HT-29 (cell line): ENCODE data around the gene FBXL15. TPM values are rescaled to one million over a fixed set of nuclear protein-coding genes. Genes with fewer than 3 reads are reported as not detected.

Experiments used
- DNase-seq: peaks from one replicate; pipeline ENCODE4 v3.0.0-alpha.2; 2015; ENCODE audit warnings: low spot score
- total RNA-seq: library from RNA; depleted of rRNA; stranded (reverse); fragments of >200 nt; shearing (Covaris generic); gene quantifications from 2 replicates; pipeline ENCODE4 v1.2.3, GENCODE V29; 2014

The FBXL15 gene
- total RNA-seq, 1 experiment from 2014 or later = 25.5 TPM

GRCh38 chr10:102409604-102410428, 10.8 kb upstream of the FBXL15 start:
- no peak for DNase-seq

GRCh38 chr10:102410429-102411073, 10.1 kb upstream of the FBXL15 start:
- no peak for DNase-seq

- no peak for DNase-seq
These were observed 9.0 kb upstream of the FBXL15 start for GRCh38 chr10:102411341-102412255.

- no peak for DNase-seq
These were observed 8.3 kb upstream of the FBXL15 start for GRCh38 chr10:102412293-102412692.

GRCh38 chr10:102413053-102413705, 7.5 kb upstream of the FBXL15 start:
- no peak for DNase-seq

GRCh38 chr10:102413806-102414561, 6.7 kb upstream of the FBXL15 start:
- DNase-seq = no peak

GRCh38 chr10:102414749-102415148, 5.9 kb upstream of the FBXL15 start:
- no peak for DNase-seq

GRCh38 chr10:102416283-102416682, 4.4 kb upstream of the FBXL15 start:
- DNase-seq = no peak

- DNase-seq = no peak
These were observed 3.9 kb upstream of the FBXL15 start for GRCh38 chr10:102416695-102417094.

GRCh38 chr10:102418622-102419268, 1.9 kb upstream of the FBXL15 start, which contains the start of gene PSD:
TSS of gene PSD (minus strand) at chr10:102418785. CDS start at chr10:102417038, 1,747 bp downstream.
- no peak for DNase-seq

GRCh38 chr10:102419269-102420180, 1.1 kb upstream of the FBXL15 start:
- DNase-seq = peak; percentile 32

- no peak for DNase-seq
These were observed 389 bp upstream of the FBXL15 start for GRCh38 chr10:102420181-102420713.

GRCh38 chr10:102421507-102421756, 796 bp downstream of the FBXL15 start:
- DNase-seq = no peak

- DNase-seq = peak; percentile 72
These were observed 1.3 kb downstream of the FBXL15 start for GRCh38 chr10:102421757-102422512.

- peak; percentile 91 for DNase-seq
These were observed 2.0 kb downstream of the FBXL15 start for GRCh38 chr10:102422545-102423129.

GRCh38 chr10:102423372-102423968, 2.8 kb downstream of the FBXL15 start:
- DNase-seq = no peak

- DNase-seq = no peak
These were observed 3.5 kb downstream of the FBXL15 start for GRCh38 chr10:102424145-102424544.
